Measurements from ENCODE around the gene TEPSIN.

DNA sequence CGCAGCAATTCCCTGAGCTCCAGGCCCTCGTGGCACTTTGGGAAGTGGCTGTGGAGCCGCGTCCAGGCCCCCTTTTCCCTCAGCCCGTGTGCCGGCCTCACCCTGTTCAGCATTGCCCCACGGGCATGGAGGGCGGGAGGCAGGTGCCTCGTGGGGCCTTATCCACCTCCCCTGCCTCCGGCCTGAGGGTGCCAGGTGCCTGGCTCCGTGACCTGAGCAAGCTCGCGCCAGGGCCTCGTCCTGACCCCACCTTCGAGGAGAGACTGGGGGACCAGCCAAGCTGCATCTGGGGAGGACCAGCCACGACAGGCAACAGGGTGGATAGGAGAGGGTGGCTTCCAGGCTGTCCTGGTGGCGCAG is 45.8 kb downstream of the TEPSIN start:
- TF ChIP-seq EP300 (IDR thresholded peaks at IDR 0.05): no peak
- TF ChIP-seq, protein P1, sequence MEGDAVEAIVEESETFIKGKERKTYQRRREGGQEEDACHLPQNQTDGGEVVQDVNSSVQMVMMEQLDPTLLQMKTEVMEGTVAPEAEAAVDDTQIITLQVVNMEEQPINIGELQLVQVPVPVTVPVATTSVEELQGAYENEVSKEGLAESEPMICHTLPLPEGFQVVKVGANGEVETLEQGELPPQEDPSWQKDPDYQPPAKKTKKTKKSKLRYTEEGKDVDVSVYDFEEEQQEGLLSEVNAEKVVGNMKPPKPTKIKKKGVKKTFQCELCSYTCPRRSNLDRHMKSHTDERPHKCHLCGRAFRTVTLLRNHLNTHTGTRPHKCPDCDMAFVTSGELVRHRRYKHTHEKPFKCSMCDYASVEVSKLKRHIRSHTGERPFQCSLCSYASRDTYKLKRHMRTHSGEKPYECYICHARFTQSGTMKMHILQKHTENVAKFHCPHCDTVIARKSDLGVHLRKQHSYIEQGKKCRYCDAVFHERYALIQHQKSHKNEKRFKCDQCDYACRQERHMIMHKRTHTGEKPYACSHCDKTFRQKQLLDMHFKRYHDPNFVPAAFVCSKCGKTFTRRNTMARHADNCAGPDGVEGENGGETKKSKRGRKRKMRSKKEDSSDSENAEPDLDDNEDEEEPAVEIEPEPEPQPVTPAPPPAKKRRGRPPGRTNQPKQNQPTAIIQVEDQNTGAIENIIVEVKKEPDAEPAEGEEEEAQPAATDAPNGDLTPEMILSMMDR (IDR thresholded peaks at IDR 0.05): no peak

Data from upper lobe of left lung (tissue), 4 donors.